NK-92 treated with Interleukin-12 subunit alpha and Interleukin-12 subunit beta, amount 100 ng/mL, for 24 hours (cell line): ENCODE data around the gene PIP4K2C.

Experiments used
- DNase-seq: peaks from one replicate; lab custom pipeline; 2025; lab: John Stamatoyannopoulos, UW

PIP4K2C gene

GRCh38 chr12:57590864-57591781, at the start of gene PIP4K2C:
PIP4K2C (plus strand) TSS chr12:57591192; CDS start chr12:57591290, 98 bp downstream.
- DNase-seq: peak; percentile 69

GRCh38 chr12:57541717-57542116, 49.3 kb upstream of the PIP4K2C start:
- no peak for DNase-seq

- DNase-seq: no peak
Observed at GRCh38 chr12:57543581-57543980, 47.4 kb upstream of the PIP4K2C start.

GRCh38 chr12:57545809-57546437, 45.1 kb upstream of the PIP4K2C start:
- no peak for DNase-seq

- peak; percentile 86 for DNase-seq
Observed at GRCh38 chr12:57546438-57547287, 44.3 kb upstream of the PIP4K2C start, which contains the start of gene DCTN2. DCTN2 (minus strand) TSS chr12:57547192; CDS start chr12:57547063, 129 bp downstream.

- DNase-seq: no peak
Observed at GRCh38 chr12:57547288-57548012, 43.5 kb upstream of the PIP4K2C start.

GRCh38 chr12:57548013-57548315, 43.0 kb upstream of the PIP4K2C start:
- DNase-seq: no peak

- no peak for DNase-seq
Observed at GRCh38 chr12:57548488-57548887, 42.5 kb upstream of the PIP4K2C start.

GRCh38 chr12:57549203-57549908, 41.6 kb upstream of the PIP4K2C start:
- no peak for DNase-seq

GRCh38 chr12:57549909-57550640, 40.9 kb upstream of the PIP4K2C start, which contains the start of gene KIF5A:
KIF5A (plus strand) TSS chr12:57550044; CDS start chr12:57550272, 228 bp downstream.
- no peak for DNase-seq

- DNase-seq: no peak
Observed at GRCh38 chr12:57550641-57551549, 40.1 kb upstream of the PIP4K2C start.

GRCh38 chr12:57551637-57552305, 39.2 kb upstream of the PIP4K2C start:
- no peak for DNase-seq

GRCh38 chr12:57552306-57552651, 38.7 kb upstream of the PIP4K2C start:
- no peak for DNase-seq

GRCh38 chr12:57552835-57553313, 38.1 kb upstream of the PIP4K2C start:
- DNase-seq: no peak

- DNase-seq: no peak
Observed at GRCh38 chr12:57553343-57554202, 37.4 kb upstream of the PIP4K2C start.

- no peak for DNase-seq
Observed at GRCh38 chr12:57554453-57554852, 36.5 kb upstream of the PIP4K2C start.

GRCh38 chr12:57554897-57555296, 36.1 kb upstream of the PIP4K2C start:
- no peak for DNase-seq

GRCh38 chr12:57558864-57559263, 32.1 kb upstream of the PIP4K2C start:
- DNase-seq: no peak
